Endothelial cell (in vitro differentiated cells): ENCODE data around the gene NTN1. TPM values are rescaled to one million over a fixed set of nuclear protein-coding genes. Genes with fewer than 3 reads are reported as not detected.

ENCODE experiments used
- DNase-seq: peaks from one replicate; pipeline ENCODE4 v3.0.0; 2021; ENCODE audit warnings: low spot score
- H3K27ac Mint-ChIP-seq: one replicate; pipeline ENCODE4 v1.8.0; 2021; ENCODE audit warnings: mixed read lengths, inconsistent platforms; ENCODE audit not compliant: unreplicated experiment
- H3K27me3 Mint-ChIP-seq: one replicate; pipeline ENCODE4 v1.8.0; 2021; ENCODE audit warnings: mild to moderate bottlenecking, moderate library complexity, mixed read lengths, inconsistent platforms; ENCODE audit not compliant: unreplicated experiment
- H3K36me3 Mint-ChIP-seq: one replicate; pipeline ENCODE4 v1.8.0; 2021; ENCODE audit warnings: mild to moderate bottlenecking, low read depth, mixed read lengths, inconsistent platforms; ENCODE audit not compliant: unreplicated experiment
- H3K4me1 Mint-ChIP-seq: one replicate; pipeline ENCODE4 v1.8.0; 2021; ENCODE audit warnings: mild to moderate bottlenecking, mixed read lengths, inconsistent platforms; ENCODE audit not compliant: unreplicated experiment
- H3K4me3 Mint-ChIP-seq: one replicate; pipeline ENCODE4 v1.8.0; 2021; ENCODE audit warnings: mild to moderate bottlenecking, mixed read lengths, inconsistent platforms; ENCODE audit not compliant: unreplicated experiment
- H3K9me3 Mint-ChIP-seq: one replicate; pipeline ENCODE4 v1.8.0; 2021; ENCODE audit warnings: mixed read lengths, inconsistent platforms; ENCODE audit not compliant: unreplicated experiment
- total RNA-seq: library from RNA; stranded (reverse); fragmentation: NEBNext Ultra II Directional; extraction: Animal tissue kit (Norgen Biotek cat#: 25700); gene quantifications from one replicate; pipeline ENCODE4 v1.2.1, GENCODE V29; 2021; ENCODE audit not compliant: unreplicated experiment
- TF ChIP-seq, protein P1 (sequence below): fragments of 200-600 bp; sonication (generic); IDR thresholded peaks from one replicate; pipeline ENCODE4 v1.5.0; 2021; ENCODE audit warnings: antibody characterized with exemption; ENCODE audit not compliant: unreplicated experiment

The NTN1 gene
- total RNA-seq, 1 donor from 2014 or later = 6.6 TPM

DNA sequence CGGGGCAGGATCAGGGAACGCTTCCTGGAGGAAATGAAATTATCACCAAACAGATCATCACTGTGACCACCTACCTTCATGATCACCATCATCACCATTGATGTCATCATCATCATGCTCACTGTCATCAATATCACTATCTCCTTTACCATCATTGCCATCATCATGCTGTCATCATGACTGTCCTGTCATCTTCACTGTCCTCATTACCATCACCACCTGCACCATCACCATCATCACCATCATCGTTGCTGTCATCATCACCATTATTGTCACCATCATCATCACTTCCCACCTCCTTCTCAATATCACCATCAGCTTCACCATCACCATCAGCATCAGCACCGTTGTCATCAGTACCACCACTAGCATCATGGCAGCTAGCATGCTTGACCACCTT lies 65.3 kb downstream of the NTN1 start:
- no peaks in the 10 kb centered on the region for H3K9me3 Mint-ChIP-seq
- DNase-seq = no peak
- H3K27me3 Mint-ChIP-seq = peaks cover 5% of the 10 kb centered on the region
- H3K27ac Mint-ChIP-seq = no peak overlapping the region
- TF ChIP-seq, protein P1, sequence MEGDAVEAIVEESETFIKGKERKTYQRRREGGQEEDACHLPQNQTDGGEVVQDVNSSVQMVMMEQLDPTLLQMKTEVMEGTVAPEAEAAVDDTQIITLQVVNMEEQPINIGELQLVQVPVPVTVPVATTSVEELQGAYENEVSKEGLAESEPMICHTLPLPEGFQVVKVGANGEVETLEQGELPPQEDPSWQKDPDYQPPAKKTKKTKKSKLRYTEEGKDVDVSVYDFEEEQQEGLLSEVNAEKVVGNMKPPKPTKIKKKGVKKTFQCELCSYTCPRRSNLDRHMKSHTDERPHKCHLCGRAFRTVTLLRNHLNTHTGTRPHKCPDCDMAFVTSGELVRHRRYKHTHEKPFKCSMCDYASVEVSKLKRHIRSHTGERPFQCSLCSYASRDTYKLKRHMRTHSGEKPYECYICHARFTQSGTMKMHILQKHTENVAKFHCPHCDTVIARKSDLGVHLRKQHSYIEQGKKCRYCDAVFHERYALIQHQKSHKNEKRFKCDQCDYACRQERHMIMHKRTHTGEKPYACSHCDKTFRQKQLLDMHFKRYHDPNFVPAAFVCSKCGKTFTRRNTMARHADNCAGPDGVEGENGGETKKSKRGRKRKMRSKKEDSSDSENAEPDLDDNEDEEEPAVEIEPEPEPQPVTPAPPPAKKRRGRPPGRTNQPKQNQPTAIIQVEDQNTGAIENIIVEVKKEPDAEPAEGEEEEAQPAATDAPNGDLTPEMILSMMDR = no peak
- H3K4me3 Mint-ChIP-seq = no peak overlapping the region
- H3K36me3 Mint-ChIP-seq = no peaks in the 10 kb centered on the region
- H3K4me1 Mint-ChIP-seq = peaks cover 4% of the 10 kb centered on the region

DNA sequence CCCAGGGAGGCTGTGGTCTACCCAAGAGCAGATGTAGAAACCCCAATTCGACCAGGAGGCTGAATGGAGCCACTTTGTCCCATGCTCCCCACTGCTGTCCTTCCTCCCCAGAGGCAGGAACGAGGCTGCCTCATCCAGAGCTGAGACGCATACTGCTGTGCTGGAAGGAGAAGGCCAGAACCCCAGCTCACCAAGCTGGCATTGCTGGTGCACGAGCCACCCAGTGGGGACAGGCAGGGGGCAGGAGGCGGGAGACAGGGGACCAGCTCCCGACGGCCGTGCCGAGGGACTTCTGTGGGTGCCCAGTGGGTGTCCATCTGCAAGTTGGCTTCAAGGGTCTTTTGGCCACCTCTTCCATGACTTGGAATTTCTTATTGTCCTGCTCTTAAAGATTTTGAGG lies 66.6 kb downstream of the NTN1 start:
- Mint-ChIP-seq H3K27me3 (peaks cover 3% of the 10 kb centered on the region), H3K4me1 (peaks cover 4% of the 10 kb centered on the region), H3K9me3 (no peaks in the 10 kb centered on the region), H3K27ac (no peak overlapping the region), H3K36me3 (no peaks in the 10 kb centered on the region), H3K4me3 (no peak overlapping the region)
- no peak for DNase-seq
- TF ChIP-seq, protein P1 = no peak

DNA sequence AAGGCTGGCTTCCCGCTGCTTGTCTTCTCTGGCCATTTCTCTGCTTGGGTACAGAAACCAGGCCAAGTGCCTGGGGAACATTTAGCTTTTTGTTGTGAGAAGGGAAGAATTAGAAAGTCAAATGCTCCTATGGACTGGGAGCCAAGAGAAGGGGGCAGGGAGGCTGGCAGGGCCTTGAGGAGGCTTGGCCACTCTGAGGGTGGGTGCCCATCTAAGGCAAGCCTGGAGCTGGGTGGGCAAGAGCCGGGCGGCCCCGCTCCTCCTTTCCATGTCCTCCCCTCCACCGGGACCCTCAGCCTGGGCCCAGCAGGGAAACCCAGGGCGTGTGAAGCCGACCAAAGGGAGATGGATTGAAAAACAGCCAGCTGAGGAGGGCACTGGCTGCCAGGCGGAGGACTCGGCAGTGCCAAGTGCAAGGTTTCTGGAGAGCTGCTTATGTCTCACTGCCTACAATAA lies 69.4 kb downstream of the NTN1 start:
- Mint-ChIP-seq H3K4me1 (no peaks in the 10 kb centered on the region), H3K27ac (no peak overlapping the region), H3K9me3 (no peaks in the 10 kb centered on the region), H3K36me3 (no peaks in the 10 kb centered on the region), H3K4me3 (no peak overlapping the region), H3K27me3 (peaks cover 1% of the 10 kb centered on the region)
- TF ChIP-seq, protein P1 = no peak
- no peak for DNase-seq

DNA sequence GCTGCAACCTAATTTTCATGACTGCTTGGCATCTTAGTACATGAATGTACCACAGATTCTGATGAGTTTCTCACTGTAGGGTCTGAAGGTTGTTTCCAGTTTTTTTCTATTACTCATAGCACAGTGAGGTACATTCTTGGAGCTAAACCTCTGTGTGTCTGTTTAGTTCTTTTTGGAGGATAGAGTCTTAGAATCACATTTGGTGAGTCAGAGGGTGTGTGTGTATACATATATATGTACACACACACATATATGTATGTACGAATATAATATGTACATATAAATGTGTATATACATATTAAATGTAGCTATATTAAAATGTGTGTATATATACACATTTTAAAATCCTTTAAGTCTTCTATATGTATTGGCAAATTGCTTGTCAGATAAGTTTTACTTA lies 72.9 kb downstream of the NTN1 start:
- H3K27ac Mint-ChIP-seq = no peak overlapping the region

DNA sequence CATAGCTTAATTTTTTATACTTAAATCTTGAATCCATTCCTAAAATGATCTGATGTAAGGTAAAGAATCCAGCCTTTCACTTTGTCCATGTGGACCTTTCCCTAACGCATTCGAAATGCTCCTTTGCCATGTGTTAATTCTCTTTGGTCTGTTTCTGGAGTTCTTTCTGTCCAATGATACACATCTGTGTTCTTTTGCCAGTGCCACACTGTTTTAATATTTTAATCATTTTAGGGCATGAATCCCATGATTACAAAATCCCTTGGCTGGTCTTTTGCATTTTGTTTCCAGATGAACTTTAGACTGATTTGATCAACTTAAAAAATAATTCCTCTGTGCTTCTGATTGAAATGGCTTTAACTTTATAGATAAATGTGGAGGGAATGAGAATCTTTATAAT lies 74.1 kb downstream of the NTN1 start:
- DNase-seq = no peak
- no peak overlapping the region for H3K4me3 Mint-ChIP-seq
- TF ChIP-seq, protein P1 = no peak
- no peaks in the 10 kb centered on the region for H3K4me1 Mint-ChIP-seq
- peaks cover 7% of the 10 kb centered on the region for H3K36me3 Mint-ChIP-seq
- peaks cover 5% of the 10 kb centered on the region for H3K9me3 Mint-ChIP-seq
- no peaks in the 10 kb centered on the region for H3K27me3 Mint-ChIP-seq
- H3K27ac Mint-ChIP-seq = no peak overlapping the region

More for the DNA sequence above, 72.9 kb downstream of the NTN1 start:
- H3K27me3 Mint-ChIP-seq = peaks cover 1% of the 10 kb centered on the region
- peaks cover 5% of the 10 kb centered on the region for H3K9me3 Mint-ChIP-seq
- TF ChIP-seq, protein P1 = no peak
- no peak for DNase-seq
- H3K36me3 Mint-ChIP-seq = peaks cover 7% of the 10 kb centered on the region
- no peaks in the 10 kb centered on the region for H3K4me1 Mint-ChIP-seq
- H3K4me3 Mint-ChIP-seq = no peak overlapping the region
